H7 (cell line): ENCODE measurements around the gene PPP1R37. TPM values are rescaled to one million over a fixed set of nuclear protein-coding genes. Genes with fewer than 3 reads are reported as not detected.
A peak's percentile ranks its signal among the peaks of the same experiment; 100 is the strongest.

ENCODE experiments used
- DNase-seq: peaks from one replicate; pipeline ENCODE4 v3.0.0; 2012
- H3K27me3 ChIP-seq: 2 replicates; pipeline ENCODE4 v1.6.0; 2011; ENCODE audit warnings: mild to moderate bottlenecking, low read length; ENCODE audit not compliant: control insufficient read depth, insufficient read depth
- H3K36me3 ChIP-seq: replicated peaks from 2 replicates; pipeline ENCODE4 v1.5.1; 2011; ENCODE audit warnings: low read length; ENCODE audit not compliant: control insufficient read depth, insufficient read depth
- H3K4me3 ChIP-seq: 2 replicates; pipeline ENCODE4 v1.5.1; 2011; ENCODE audit warnings: low read depth, mild to moderate bottlenecking, control low read depth, low read length, moderate library complexity; ENCODE audit not compliant: insufficient read depth
- total RNA-seq: library from RNA; depleted of rRNA; stranded (reverse); fragments of >200 nt; shearing (Covaris generic); gene quantifications from 2 replicates; pipeline ENCODE4 v1.2.3, GENCODE V29; 2014

The PPP1R37 gene
- total RNA-seq, 1 experiment from 2014 or later: 32.9 TPM

DNA sequence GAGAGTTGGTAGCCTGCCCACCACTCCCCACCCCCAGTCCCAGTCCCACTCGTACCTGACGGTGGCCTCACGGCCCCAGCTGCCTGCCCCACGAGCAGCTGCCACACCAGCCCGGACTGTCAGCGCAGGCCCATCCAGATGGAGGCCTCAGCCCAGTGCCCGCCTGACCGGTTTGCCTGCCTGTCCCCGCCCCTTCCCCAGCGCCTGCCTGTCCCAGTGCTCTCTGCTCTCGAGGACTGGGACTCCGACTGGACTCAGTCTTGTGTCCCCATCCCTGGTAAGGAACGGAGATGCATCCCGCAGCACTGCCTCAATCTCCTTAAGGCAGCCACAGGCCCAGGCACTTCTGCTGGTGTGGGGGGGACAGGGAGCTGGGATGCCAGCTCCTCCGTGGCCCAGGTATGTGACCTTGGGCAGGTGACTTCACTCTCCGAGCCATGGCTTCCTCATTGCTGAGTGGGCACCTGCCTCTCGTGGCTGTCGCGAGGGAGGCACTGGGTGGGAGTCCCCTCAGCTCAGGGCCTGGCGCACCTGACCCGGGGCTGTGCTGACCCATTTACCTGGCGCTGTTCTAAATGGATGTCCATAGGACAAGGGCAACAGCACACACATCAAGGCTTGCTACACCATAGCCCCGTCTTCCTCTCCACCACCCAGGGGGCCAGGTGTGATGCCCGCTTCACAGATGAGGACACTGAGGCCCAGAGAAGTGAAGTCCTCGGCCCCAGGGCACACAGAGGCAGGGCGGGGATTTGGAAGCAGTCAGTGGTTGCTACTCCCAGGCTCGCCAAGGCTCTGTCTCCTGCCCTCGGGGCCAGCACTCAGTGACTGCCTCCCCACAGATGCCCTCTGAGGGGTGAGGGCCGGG lies 68.1 kb downstream of the PPP1R37 start, which contains the start of gene NKPD1:
Gene NKPD1, minus strand, starts transcription at position 113 of the 868 bp plus-strand sequence. CDS start 832 bp downstream, outside the sequence.
- peak; percentile 77 for DNase-seq
- Histone ChIP-seq H3K27me3 (no peaks in the 10 kb centered on the region; the same call in none of the 2 replicates), H3K36me3 (no peaks in the 10 kb centered on the region), H3K4me3 (no peak within 1 kb of the TSS)

DNA sequence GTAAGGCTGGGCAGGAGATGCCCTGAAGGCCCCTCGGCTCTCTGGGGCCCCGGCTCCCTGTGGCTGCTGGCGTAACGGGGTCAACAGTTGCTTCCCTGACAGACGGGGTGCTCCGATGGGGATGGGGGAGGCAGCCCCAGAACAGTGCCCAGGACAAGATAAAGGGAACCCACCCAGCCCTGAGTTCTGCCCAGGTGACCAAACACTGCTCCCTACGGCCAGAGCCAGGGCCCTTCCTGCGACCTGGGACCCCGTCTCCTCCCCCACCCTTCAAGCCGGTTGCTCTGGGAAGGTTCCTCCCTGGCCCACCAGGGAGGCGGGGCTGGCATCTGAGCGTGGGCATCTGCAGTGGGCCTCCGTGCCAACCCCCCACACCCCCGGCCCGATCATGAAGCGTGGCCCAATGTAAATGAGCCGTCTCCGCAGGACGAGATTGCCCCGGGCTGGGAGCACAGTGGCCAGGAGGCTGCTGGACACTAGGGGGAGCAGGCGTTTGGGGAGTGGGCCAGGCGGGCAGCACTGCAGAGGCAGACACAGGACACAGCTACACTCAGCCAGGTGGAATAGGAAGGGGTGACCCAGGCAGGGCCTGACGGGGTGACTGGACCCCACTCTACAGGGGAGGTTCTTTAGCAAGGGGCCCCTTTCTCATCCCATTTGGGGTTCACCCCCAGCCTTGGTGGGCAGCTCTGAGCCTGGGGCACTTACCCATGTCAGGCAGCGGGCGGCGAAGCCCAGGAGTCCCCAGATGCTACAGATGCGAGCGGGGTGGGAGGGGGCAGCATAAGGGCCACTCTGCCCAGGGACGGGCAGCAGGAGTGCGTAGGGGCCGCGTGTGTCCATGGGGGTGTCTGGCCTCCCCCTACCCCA lies 69.0 kb downstream of the PPP1R37 start:
- no peak overlapping the region for H3K4me3 ChIP-seq
- no peaks in the 10 kb centered on the region; the same call in none of the 2 replicates for H3K27me3 ChIP-seq
- peak; percentile 94 for DNase-seq
- no peaks in the 10 kb centered on the region for H3K36me3 ChIP-seq

DNA sequence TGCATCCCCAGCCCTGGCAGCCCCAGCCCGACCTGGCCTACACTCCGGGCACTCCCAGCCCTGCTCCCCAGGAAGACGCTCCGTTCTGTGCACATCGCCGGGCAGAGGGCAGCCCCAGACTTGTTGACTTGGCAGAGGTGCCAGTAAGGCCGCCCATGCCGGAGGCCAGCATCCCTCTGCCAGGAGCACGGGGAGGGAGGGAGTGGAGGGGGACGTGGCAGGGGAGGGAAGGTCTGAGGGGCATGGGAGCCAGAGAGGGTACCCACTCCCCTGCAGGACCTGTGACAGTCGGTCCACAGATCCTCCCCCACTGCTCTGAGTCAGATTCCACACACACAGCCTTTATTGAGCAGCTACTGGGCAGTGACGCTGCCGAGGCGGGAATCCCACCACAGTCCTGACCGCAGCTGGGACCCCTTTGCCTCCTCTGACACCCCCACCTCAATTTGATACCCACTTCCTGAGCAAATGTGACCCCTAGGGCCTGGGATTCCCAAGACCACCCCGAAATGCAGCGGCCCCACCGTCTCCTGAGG lies 69.7 kb downstream of the PPP1R37 start:
- H3K36me3 ChIP-seq: no peaks in the 10 kb centered on the region
- H3K4me3 ChIP-seq: no peak overlapping the region
- no peaks in the 10 kb centered on the region; the same call in none of the 2 replicates for H3K27me3 ChIP-seq
- no peak for DNase-seq

DNA sequence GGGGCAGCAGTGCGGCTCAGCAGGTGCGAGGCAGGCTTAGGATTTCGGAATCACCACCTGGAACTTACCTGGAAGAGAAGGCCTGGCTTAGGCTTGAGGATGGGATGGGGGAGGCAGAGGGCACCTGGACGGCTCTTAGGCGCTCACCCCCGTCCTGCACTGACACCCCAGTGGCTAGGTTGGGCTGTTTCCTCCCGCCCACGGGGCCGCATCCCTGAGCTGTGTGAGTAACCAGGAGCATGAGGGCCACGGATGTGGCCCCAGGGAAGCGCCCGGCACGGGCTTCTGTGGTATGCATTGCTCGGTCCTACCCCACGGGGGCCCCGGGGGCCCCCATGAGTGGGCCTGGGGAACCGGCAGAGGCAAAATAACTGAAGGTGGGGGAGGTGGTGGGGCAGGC lies 70.2 kb downstream of the PPP1R37 start:
- Histone ChIP-seq H3K36me3 (no peaks in the 10 kb centered on the region), H3K4me3 (no peak overlapping the region), H3K27me3 (no peaks in the 10 kb centered on the region; the same call in none of the 2 replicates)
- peak; percentile 51 for DNase-seq

DNA sequence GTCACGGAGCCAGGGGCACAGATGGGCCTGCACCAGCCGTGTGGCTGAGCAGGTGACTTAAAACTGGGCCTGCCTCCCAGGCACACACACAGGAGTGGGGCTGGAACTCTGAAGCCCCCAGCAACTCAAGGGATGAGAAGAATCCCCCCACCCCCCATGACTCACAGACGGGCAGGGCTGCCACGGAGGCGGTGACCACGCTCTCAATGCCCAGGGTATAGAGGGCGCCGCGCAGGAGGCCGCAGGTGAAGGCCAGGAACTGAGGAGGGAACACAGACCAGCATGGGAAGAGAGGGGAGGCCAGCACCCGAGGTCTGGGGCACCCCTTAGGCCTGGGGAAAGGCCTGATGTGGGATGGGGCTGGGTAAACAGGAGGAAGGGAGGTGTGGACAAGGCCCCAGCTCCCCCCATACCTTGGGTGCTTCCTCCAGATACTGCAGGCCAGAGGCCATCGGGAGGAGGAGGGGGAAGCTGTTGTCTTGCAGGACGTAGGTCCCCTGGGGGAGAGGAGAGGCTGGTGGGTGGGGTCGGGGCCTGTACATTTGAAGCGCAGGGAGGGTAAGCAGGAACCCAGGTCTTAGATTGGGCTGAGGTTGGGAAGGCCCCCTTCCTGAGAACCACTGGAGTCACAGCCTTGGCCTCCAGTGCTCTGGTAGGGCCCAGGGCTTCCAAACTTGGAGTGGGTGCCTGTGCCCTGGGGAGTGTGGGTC lies 70.9 kb downstream of the PPP1R37 start:
- no peaks in the 10 kb centered on the region for H3K36me3 ChIP-seq
- no peak overlapping the region for H3K4me3 ChIP-seq
- no peaks in the 10 kb centered on the region; the same call in 1 of the 2 replicates for H3K27me3 ChIP-seq
- DNase-seq: no peak

DNA sequence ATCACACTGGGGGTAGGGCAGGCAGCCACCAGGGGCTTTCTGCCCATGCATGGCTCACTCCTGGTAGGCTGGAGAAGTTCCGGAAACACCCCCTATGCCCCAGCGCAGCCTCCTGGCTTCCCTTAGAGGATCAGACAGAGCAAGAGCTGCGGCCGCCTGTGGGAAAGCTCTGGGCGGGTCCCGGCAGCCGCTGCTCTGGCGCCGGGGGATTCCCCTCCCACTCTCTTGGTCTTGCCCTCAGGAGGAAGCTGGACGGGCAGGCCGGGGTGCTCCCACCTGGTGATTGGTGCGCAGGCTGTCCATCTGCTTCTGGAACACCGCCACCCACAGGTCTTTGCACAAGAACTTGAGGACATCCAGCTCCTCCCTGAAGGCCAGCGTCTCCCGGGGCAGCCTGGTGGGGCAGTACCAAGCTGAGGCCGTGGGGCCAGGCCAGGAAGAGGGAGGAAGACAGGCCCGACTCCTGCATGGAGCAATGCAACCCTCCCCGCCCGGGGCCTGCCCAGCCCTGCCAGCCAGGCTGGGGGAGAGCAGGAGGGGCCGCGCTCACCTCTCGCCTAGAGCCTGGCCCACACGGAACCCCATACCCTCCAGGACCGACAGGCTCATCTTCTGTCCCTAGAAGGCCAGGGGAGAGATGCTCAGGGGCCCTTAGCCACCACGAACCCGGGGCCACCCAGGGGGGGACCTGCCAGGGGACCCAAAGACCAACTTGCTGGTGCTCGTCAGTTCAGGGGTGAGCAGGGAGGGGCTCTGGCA lies 71.8 kb downstream of the PPP1R37 start:
- Histone ChIP-seq H3K4me3 (no peak overlapping the region), H3K27me3 (no peaks in the 10 kb centered on the region; the same call in 1 of the 2 replicates), H3K36me3 (no peaks in the 10 kb centered on the region)
- peak; percentile 90 for DNase-seq

DNA sequence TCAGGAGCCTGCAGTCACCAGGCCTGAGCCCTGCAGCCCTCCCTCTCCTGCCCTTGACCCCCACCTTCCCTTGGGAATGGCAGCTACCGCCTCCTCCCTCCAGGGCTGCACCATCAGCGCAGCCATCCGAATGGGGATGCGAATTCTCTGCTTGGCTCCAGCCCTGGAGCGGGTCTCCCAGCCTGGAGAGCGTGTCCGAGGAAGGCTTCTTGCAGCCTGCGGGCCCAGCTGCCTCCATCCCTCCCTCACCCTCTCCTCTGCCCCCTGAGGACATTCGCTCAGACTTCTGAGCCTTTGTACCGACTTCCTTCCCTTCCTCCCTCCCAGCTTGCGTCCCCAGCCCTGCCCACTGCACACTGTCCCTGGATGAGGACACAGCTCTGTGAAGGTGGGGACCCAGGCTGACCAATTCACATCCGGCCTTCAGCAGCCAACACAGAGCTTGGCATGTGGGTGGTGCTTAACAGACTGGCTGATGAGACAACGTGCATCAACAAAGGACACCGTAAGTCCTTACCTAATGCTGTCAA lies 73.8 kb downstream of the PPP1R37 start:
- DNase-seq: peak; percentile 83
- no peaks in the 10 kb centered on the region for H3K27me3 ChIP-seq
- H3K36me3 ChIP-seq: no peaks in the 10 kb centered on the region
- no peak overlapping the region for H3K4me3 ChIP-seq

DNA sequence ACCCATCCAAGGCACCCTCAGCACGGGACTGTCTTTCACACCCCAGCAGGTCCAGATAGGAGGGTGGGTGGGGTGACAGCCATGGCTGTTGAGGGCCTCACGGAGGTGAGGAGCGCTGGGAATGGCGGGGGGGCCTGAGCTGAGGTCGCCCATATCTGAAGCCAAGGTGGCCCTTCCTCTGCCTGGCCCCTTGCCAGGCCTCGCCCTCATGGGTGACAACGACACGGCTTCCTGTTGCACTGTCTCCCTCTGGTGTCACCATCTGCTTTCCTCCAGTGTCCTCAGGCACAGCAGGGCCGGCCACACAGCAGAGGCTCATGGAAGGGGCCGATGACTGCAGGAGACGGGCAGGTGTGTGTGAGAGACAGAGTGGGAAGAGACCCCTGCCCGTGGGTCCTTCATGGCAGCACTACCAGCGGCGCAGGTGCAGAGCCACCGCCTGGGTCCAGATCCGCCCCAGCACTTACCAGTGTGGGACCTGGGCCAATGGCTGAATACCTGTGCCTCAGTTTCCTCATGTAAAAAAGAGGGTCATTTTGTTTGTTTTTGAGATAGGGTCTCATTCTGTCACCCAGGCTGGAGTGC lies 75.9 kb downstream of the PPP1R37 start:
- no peak for DNase-seq
- no peaks in the 10 kb centered on the region for H3K27me3 ChIP-seq
- no peaks in the 10 kb centered on the region for H3K36me3 ChIP-seq
- H3K4me3 ChIP-seq: no peak overlapping the region

DNA sequence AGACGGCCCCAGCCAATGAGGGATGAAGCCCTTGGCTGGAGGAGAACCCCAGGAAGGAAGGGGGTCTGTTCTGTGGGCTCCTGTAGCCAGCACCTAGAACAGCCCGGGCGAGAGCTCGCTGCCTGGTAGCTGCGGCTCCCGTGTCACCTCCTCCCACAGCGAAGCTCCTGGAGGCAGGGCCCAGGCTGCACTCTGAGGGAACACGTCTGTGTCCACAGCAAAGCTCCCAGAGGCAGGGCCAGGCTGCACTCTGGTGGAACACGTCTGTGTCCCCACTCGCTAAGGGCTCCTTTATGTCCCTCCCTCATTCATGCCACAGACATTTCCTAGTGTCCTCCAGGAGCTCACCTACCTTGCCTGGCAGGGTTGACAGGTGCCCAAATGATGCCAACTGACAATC lies 76.6 kb downstream of the PPP1R37 start:
- Histone ChIP-seq H3K36me3 (no peaks in the 10 kb centered on the region), H3K4me3 (no peak overlapping the region), H3K27me3 (no peaks in the 10 kb centered on the region)
- no peak for DNase-seq

DNA sequence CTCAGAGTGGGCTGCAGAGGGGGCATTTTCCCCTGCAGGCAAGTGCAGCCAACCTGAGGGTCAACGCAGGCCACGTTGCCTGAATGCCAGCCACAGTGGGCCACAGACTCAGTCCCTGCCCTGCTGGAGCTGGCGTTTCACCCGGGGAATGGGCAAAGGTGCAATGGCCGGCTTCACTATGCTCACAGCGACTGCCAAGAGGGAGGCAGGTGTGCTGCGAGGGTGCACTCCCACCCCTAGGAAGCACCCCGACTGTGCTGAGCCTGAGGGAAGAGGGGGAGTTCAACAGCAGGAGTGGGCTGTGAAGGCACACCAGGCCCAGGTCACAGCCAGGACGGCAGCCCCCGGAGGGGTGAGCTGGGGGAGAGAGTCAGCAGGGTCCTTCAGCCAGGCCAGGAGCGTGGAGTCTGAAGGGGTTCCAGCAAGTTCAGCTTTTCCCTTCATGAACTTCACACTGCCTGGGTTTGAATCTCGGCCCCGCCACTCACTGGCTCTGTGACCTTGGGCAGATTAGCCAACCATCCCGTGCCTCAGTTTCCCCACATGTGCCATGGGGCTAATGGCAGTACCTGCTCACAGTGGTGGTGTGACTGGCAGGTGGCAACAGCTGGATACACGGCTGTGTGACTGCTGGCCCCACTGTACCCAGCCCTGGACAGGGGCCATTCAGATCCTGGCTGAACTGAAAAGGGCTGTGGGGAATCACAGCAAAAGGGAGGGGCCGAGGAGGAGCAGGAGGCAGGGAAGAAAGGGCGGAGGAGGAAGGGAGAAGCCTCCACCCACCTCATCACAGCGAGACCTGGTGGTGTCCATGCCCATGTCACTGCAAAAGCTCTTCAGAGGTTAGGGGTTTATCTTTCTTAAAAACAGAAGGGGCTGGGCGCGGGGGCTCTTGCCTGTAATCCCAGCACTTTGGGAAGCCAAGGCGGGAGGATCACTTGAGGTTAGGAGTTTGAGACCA lies 77.4 kb downstream of the PPP1R37 start:
- Histone ChIP-seq H3K36me3 (no peaks in the 10 kb centered on the region), H3K27me3 (no peaks in the 10 kb centered on the region), H3K4me3 (no peak overlapping the region)
- DNase-seq: no peak

DNA sequence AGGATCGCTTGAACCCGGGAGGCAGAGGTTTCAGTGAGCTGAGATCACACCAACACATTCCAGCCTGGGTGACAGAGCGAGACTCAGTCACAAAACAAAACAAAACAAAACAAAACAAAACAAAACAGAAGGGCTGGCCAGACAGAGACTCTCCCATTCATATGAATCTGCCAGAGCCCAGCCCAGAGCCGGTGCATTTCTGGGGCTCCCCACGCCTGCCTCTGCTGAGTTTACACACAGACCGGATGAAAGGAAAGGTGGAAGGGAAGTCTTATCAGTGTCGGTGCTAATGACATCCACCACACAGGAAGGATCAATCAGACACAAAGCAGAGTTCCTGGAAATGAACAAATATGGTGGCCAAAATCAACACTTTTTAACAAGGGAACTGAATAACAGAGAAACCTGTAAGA lies 78.2 kb downstream of the PPP1R37 start:
- Histone ChIP-seq H3K27me3 (no peaks in the 10 kb centered on the region), H3K36me3 (no peaks in the 10 kb centered on the region), H3K4me3 (no peak overlapping the region)
- DNase-seq: no peak

DNA sequence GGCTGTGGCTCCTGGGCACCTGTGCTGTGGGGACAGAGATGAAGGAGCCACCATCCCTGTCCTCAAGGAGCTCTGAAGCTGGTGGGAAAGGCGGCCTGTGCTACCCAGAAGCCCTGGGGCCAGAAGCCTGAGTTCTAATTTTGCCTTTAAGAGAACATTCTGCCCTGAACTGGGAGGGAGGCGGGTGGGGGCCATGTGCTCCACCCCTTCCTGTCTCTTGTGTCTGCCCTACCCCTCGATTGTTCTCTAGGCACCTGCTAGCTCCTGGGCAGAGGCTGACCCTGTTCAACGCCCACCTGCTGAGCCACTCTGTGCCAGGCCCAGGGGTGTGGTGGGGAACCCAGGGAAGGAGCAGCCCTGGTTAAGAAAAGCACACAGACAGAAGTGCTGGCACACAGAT lies 79.2 kb downstream of the PPP1R37 start:
- H3K36me3 ChIP-seq: no peaks in the 10 kb centered on the region
- no peaks in the 10 kb centered on the region for H3K27me3 ChIP-seq
- no peak for DNase-seq
- no peak overlapping the region for H3K4me3 ChIP-seq
